Liver (tissue), 9 donors: ENCODE measurements around the gene UBE2M. TPM values are rescaled to one million over a fixed set of nuclear protein-coding genes. Genes with fewer than 3 reads are reported as not detected.

Experiments used
- DNase-seq: peaks from one replicate; pipeline ENCODE4 v3.0.0-alpha.2; 2017; ENCODE audit warnings: low spot score
- H3K27ac ChIP-seq, 2 donors: one replicate each; pipeline ENCODE4 v1.7.0; 2013; ENCODE audit warnings: inconsistent platforms in 2 of 2, low read length in 2 of 2, control low read depth in 1 of 2, low read depth in 1 of 2, mild to moderate bottlenecking in 1 of 2
- H3K27me3 ChIP-seq, 4 donors: one replicate each; pipeline versions ENCODE4 v1.6.1 to v1.7.0; 2013; ENCODE audit warnings: low read length in 3 of 4, inconsistent platforms in 1 of 4, mild to moderate bottlenecking in 1 of 4, moderate library complexity in 1 of 4; ENCODE audit not compliant: control insufficient read depth in 4 of 4, insufficient read depth in 4 of 4
- H3K36me3 ChIP-seq, 4 donors: one replicate each; pipeline versions ENCODE4 v1.6.1 to v1.7.0; 2013; ENCODE audit warnings: low read length in 3 of 4, mild to moderate bottlenecking in 3 of 4, low read depth in 1 of 4, moderate library complexity in 1 of 4; ENCODE audit not compliant: control insufficient read depth in 4 of 4, insufficient read depth in 3 of 4
- H3K4me1 ChIP-seq, 4 donors: one replicate each; pipeline versions ENCODE4 v1.6.1 to v1.7.0; 2013; ENCODE audit warnings: low read length in 3 of 4, mild to moderate bottlenecking in 3 of 4, moderate library complexity in 1 of 4; ENCODE audit not compliant: control insufficient read depth in 4 of 4, insufficient read depth in 4 of 4
- H3K4me3 ChIP-seq, 3 donors: one replicate each; pipeline versions ENCODE4 v1.6.1 to v1.7.0; 2013; ENCODE audit warnings: low read length in 3 of 3, control low read depth in 1 of 3, low read depth in 1 of 3, mild to moderate bottlenecking in 1 of 3
- H3K9ac ChIP-seq, 2 donors: one replicate each; pipeline ENCODE4 v1.7.0; 2013; ENCODE audit warnings: low read length in 2 of 2, mild to moderate bottlenecking in 2 of 2, moderate library complexity in 2 of 2, control low read depth in 1 of 2, low read depth in 1 of 2
- H3K9me3 ChIP-seq, 4 donors: one replicate each; pipeline versions ENCODE4 v1.6.1 to v1.7.0; 2013; ENCODE audit warnings: low read length in 3 of 4; ENCODE audit not compliant: control insufficient read depth in 4 of 4
- ATF3 ChIP-seq: IDR thresholded peaks from 2 replicates; pipeline ENCODE4 v1.6.1; 2016; ENCODE audit warnings: antibody characterized with exemption
- CTCF ChIP-seq: fragments of 150-350 bp; IDR thresholded peaks from 2 replicates; pipeline ENCODE4 v1.5.1; 2017; ENCODE audit warnings: improper control_type of control experiment, low read depth, low read length; ENCODE audit not compliant: missing input control
- EGR1 ChIP-seq, 2 donors: IDR thresholded peaks; 2 replicates each; pipeline ENCODE4 v1.6.1; 2016 to 2018; ENCODE audit warnings: antibody characterized with exemption in 2 of 2, low read depth in 2 of 2
- FOXA1 ChIP-seq: IDR thresholded peaks from 2 replicates; pipeline ENCODE4 v1.6.1; 2016; ENCODE audit warnings: antibody characterized with exemption
- FOXA2 ChIP-seq: IDR thresholded peaks from 2 replicates; pipeline ENCODE4 v1.6.1; 2016; ENCODE audit warnings: antibody characterized with exemption
- GABPA ChIP-seq, 2 donors: IDR thresholded peaks in 1 of 2; conservative IDR thresholded peaks in 1 of 2; 2 replicates each; pipeline ENCODE4 v1.6.1; 2016; ENCODE audit warnings: antibody characterized with exemption in 2 of 2, mild to moderate bottlenecking in 1 of 2, moderate library complexity in 1 of 2
- HNF4A ChIP-seq, 2 donors: conservative IDR thresholded peaks; 2 replicates each; pipeline ENCODE4 v1.6.1; 2016; ENCODE audit warnings: antibody characterized with exemption in 2 of 2, mild to moderate bottlenecking in 2 of 2
- HNF4G ChIP-seq: IDR thresholded peaks from 2 replicates; pipeline ENCODE4 v1.6.1; 2016; ENCODE audit warnings: antibody characterized with exemption
- JUND ChIP-seq, 2 donors: IDR thresholded peaks; 2 replicates each; pipeline ENCODE4 v1.6.1; 2016; ENCODE audit warnings: antibody characterized with exemption in 2 of 2
- MAX ChIP-seq: IDR thresholded peaks from 2 replicates; pipeline ENCODE4 v1.6.1; 2016; ENCODE audit warnings: antibody characterized with exemption
- NR2F2 ChIP-seq: IDR thresholded peaks from 2 replicates; pipeline ENCODE4 v1.6.1; 2016; ENCODE audit warnings: antibody characterized with exemption
- RAD21 ChIP-seq, 2 donors: IDR thresholded peaks; 2 replicates each; pipeline ENCODE4 v1.6.1; 2016; ENCODE audit warnings: antibody characterized with exemption in 2 of 2, mild to moderate bottlenecking in 2 of 2
- REST ChIP-seq: IDR thresholded peaks from 2 replicates; pipeline ENCODE4 v1.6.1; 2016; ENCODE audit warnings: antibody characterized with exemption, mild to moderate bottlenecking
- RXRA ChIP-seq, 2 donors: IDR thresholded peaks; 2 replicates each; pipeline ENCODE4 v1.6.1; 2017 to 2018; ENCODE audit warnings: antibody characterized with exemption in 2 of 2, mild to moderate bottlenecking in 1 of 2
- SP1 ChIP-seq: IDR thresholded peaks from 2 replicates; pipeline ENCODE4 v1.6.1; 2018; ENCODE audit warnings: antibody characterized with exemption, mild to moderate bottlenecking
- TAF1 ChIP-seq: conservative IDR thresholded peaks from 2 replicates; pipeline ENCODE4 v1.6.1; 2016; ENCODE audit warnings: antibody characterized with exemption, mild to moderate bottlenecking
- YY1 ChIP-seq: IDR thresholded peaks from 2 replicates; pipeline ENCODE4 v1.6.1; 2016; ENCODE audit warnings: antibody characterized with exemption, mild to moderate bottlenecking
- ZBTB33 ChIP-seq: IDR thresholded peaks from 2 replicates; pipeline ENCODE4 v1.6.1; 2016; ENCODE audit warnings: antibody characterized with exemption
- WGBS: extraction: QIAGEN DNeasy Blood & Tissue Kit; methylation state at CpG from one replicate; pipeline ENCODE4 v1.1.7; 2013; 5-methylcytosine and 5-hydroxymethylcytosine counted together
- polyA plus RNA-seq, 2 donors: library from polyadenylated mRNA; stranded (reverse) in 1 of 2; unstranded in 1 of 2; fragments of 200-250 nt in 1 of 2; fragments of >200 nt in 1 of 2; fragmentation: Nextera tagmentation in 1 of 2; extraction: Ambion mirVana in 1 of 2; gene quantifications; one replicate each; pipeline versions ENCODE4 v1.2.1 to v1.2.3, GENCODE V29; 2013 to 2015
- total RNA-seq, 2 donors: library from RNA; depleted of rRNA; stranded (reverse); fragments of >200 nt; gene quantifications; one replicate each; pipeline ENCODE4 v1.2.3, GENCODE V29; 2014
- donor health status: healthy.
- donor health status: healthy.
- donor health status: healthy.
- donor health status: healthy.
- donor health status: healthy.

The UBE2M gene
- total and polyA plus RNA-seq, 4 donors: 7.6 to 30.7 (median 17.7) TPM

- Histone ChIP-seq H3K4me3 (peak within 1 kb of the TSS; percentile 78 to 94 (median 88)), H3K9me3 (no peaks in the 10 kb centered on the region), H3K36me3 (peaks cover 0 to 9% (median 3%) of the 10 kb centered on the region in 4 donors), H3K27ac (peak within 1 kb of the TSS; percentile 95), H3K4me1 (peaks cover 4 to 39% (median 21%) of the 10 kb centered on the region in 4 donors), H3K9ac (peak within 1 kb of the TSS; percentile 61 to 72), H3K27me3 (no peaks in the 10 kb centered on the region)
- WGBS: under 1% methylated on average over 87 of the region's 87 CpGs
- TF ChIP-seq REST (peak; percentile 72), CTCF (peak; percentile 65), RAD21 (IDR thresholded peaks at IDR 0.05) (peak; percentile 73 to 75), HNF4A (conservative IDR thresholded peaks at IDR 0.05) (peak; percentile 43 to 48), SP1 (peak; percentile 71), NR2F2 (peak; percentile 51), HNF4G (no peak), TAF1 (peak; percentile 66), MAX (peak; percentile 86), JUND (IDR thresholded peaks at IDR 0.05) (peak in 1 of 2 donors; percentile 25), RXRA (IDR thresholded peaks at IDR 0.05) (peak; percentile 55 to 73), FOXA1 (peak; percentile 80), EGR1 (IDR thresholded peaks at IDR 0.05; ENCODE audit: low read depth in 2 of 2) (peak; percentile 27 to 66), ZBTB33 (peak; percentile 79), ATF3 (no peak), GABPA (IDR thresholded peaks at IDR 0.05 in 1 of 2, conservative IDR thresholded peaks at IDR 0.05 in 1 of 2) (peak; percentile 94 to 98), FOXA2 (no peak), YY1 (peak; percentile 95)
- DNase-seq: peak; percentile 91
Measured at GRCh38 chr19:58519355-58520256, 38.8 kb downstream of the UBE2M start, which contains the start of gene ZBTB45. Gene ZBTB45, minus strand, starts transcription at chr19:58519810. Its CDS starts 2,137 bp downstream, at chr19:58517673.
